Measurements from ENCODE around the gene NPHS2.

NPHS2 gene

DNA sequence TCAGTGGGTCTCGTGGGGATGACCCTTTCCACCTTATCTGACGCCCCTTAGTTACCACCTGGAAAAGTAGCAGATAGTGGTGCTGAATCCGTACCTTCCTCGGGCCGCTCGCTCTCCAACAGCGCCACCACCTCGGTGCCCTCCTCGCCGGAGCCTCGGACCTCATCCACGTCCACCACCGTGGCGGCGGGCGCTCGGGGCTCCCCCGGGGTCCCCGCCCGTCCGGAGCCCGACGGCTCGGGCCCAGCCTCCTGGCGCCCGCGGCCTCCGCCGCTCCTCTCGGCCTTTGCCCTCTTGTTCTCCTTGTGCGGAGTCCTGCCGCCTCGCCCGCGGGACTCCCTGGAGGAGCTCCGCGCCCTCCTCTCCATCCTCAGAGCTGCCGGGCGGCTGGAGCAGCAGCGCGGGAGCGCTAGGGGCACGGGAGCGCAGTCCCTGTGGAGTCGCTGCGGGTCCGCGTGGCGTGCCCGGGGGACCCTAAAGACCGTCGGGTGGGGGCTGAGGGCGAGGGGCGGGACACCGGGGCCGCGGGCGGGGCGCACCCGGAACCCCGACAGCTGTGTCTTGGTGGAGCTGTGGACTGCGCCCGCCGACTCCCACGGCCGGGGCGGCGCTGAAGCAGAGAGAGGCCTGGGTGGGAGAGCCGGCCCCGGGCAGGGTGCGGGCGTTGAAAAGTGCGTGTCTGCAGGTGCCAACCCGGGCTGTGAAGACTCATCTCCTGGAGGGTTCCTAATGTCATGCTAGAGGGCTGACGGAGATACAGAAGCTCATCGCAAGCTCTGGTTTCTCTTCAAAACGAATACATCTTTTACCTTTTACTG lies at the start of gene NPHS2:
Gene NPHS2, minus strand, starts transcription at position 452 of the 818 bp plus-strand sequence. Its CDS starts 84 bp downstream, at position 368.
- no peak for DNase-seq

DNA sequence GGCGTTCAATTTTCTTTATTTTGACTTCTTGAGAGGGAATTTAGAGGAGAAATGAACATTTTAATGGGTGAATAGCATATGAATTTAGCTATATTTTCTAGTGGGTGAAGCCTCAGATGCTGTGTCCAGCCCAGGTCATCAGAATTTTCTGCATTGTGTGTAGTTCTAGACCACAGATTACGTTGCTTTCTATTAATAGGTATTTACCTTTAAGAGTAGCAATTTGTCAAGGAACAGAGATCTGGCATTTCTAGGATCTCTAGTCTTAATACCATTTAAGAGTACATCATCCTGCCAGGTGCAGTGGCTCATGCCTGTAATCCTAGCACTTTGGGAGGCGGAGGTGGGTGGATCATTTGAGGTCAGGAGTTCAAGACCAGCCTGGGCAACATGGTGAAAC lies 36.6 kb upstream of the NPHS2 start:
- DNase-seq, result no peak

DNA sequence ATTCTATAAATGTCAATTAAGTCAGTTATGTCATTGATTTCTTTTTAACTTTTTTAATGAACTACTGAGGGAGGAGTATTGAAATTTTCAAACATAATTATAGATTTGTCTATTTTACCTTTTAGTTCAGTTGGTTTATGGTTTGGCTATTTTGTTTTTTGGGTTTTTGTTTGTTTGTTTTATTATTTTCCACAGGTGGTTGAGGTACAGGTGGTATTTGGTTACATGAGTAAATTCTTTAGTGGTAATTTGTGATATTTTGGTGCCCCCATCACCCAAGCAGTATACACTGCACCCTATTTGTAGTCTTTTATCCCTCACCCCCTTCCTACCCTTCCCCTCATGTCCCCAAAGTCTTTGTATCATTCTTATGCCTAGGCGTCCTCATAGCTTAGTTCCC lies 25.3 kb upstream of the NPHS2 start:
- DNase-seq, result no peak

DNA sequence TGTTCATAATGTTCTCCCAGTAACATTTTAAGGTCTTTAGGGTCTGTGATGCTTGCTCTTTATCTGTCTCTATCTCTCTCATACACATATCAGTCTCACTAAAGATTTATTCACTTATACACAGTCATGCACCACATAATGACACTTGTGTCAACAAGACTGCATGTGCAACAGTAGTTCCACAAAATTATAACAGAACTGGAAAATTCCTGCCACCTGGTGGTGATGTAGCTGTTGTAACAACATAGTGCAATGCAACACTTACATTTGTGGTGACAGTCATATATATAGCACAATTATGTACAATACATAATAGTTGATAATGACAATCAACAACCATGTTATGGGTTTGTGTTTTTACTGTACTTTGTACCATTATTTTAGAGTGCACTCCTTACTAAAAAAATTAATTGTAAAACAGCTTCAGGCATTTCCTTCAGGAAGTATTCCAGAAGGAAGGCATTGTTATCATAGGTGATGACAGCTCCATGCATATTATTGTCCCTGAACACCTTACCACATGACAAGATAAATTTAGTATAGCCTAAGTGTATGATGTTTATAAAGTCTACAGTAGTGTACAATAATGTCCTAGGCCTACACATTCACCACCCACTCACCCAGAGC lies 24.0 kb upstream of the NPHS2 start:
- DNase-seq, result peak in 1 of 2 donors; percentile 7

DNA sequence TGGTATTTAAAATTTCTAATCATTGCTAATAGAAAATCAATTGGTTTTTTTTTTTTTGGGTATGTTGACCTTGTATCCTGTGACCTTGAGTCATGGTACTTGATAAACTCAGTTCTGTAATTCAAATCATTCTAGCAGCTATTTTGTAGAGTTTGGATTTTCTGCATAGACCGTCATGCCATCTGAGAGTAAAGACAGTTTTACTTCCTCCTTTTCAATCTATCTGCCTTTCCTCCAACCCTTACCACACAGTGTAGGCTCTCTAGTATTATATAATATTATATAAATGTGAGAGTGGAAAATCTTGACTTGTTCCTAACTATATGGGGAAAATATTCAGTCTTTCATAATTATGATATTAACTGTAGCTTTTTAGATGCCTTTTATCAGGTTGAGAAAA lies 22.9 kb upstream of the NPHS2 start:
- DNase-seq, result no peak

DNA sequence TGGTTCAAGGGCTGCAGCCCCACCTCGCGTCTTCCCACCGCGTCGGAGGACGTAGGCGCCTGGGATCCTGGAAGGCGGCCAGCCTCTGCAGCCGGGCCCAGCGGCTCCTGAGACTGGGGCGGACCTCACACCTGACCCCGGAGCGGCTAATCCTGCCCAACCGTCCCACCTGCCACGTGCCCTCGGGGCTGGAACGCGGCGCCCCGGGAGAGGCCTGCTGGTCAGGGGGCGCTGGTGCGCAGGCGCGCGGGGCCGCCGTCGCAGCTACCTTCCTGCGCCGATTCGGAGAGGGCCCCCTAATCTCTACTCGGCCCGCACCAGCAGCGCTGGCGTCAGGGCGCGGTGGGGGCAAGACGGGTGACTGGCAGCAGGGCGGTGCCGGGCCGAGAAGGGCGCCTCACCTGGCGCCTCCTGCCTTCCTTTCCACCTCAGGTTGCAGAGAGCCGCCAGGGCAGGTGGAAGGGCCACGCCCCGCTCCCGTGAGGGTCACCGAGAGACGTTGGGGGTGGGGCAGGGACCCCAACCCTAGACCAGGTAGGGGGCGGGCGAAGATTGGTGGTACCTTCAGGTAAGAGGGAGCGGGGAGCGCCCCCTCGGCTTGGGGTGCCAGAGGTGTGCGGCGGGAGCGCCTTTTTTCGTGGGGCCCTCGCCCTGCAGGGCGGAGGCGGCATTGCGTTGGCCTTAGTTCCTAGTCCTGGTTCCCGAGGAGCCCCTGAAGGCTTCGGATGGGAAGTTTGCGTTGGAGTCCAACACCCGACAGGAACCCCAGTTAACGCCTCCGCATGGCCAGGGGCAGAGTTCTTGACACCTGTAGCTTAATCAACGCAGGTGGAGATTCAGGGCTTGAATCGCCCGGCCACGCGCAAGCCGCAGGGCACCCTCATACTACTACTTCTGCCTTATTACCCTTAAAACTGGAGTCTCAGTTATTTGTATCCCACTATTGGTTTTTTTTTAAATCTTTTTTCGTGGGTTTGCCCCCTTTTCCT lies 16.1 kb upstream of the NPHS2 start, which contains the start of gene TDRD5:
Gene TDRD5, plus strand, starts transcription at position 241 of the 989 bp plus-strand sequence. CDS start 784 bp downstream, outside the sequence.
- no peak for DNase-seq

DNA sequence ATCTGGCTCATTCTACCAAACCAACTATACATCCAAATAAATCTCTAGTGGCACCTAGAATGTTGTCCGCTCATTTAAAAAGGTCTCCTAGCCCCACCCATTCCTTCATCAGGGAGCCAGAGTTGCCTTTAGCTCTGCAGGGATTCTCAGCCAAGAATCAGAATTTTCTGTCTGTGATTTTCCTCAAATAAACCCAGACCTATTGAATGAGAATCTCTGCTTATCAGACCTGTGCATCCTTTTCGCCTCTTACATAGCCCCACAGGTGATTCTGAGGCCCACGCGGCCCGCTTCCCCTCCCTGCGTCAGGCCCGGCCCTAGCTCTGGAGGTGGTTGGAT lies 15.5 kb upstream of the NPHS2 start:
- DNase-seq, result no peak

DNA sequence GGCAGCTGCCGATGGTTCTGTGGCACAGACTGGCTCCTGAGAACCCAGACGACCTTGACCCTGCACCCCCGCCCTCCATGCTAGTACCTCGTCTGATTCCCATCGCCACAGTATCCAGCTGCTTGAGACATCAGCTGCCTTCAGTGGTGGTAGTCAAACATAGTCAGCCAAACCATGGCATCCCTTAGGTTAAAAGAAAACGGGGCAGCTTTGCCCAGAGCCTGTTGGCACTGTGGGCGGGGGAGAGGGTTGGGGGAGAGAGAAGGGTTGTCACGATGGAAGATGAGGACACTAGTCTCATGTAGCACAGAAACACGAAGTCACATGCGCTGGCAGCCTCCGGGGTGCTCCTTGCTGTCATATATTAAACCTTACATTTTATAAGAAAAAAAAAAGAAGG lies 14.9 kb upstream of the NPHS2 start:
- no peak for DNase-seq

DNA sequence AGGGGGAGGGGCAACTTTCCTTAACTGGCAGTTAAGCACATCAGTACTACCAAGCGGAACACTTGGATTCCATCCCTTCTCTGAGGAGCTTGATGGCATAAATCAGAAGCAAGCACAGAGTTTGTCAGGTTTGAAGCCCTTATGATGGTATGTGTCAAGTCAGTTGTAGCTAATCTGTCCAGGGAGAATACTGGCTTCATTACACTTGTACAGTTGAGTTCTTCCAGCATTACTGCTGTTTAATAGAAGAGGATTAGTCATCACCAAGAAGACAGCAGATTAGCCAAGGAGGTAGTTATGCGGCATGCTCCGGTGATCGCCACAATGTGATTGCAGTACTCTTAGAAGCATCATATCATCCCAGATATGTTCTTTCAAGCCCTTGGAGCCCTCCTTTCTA lies 13.8 kb upstream of the NPHS2 start:
- no peak for DNase-seq

DNA sequence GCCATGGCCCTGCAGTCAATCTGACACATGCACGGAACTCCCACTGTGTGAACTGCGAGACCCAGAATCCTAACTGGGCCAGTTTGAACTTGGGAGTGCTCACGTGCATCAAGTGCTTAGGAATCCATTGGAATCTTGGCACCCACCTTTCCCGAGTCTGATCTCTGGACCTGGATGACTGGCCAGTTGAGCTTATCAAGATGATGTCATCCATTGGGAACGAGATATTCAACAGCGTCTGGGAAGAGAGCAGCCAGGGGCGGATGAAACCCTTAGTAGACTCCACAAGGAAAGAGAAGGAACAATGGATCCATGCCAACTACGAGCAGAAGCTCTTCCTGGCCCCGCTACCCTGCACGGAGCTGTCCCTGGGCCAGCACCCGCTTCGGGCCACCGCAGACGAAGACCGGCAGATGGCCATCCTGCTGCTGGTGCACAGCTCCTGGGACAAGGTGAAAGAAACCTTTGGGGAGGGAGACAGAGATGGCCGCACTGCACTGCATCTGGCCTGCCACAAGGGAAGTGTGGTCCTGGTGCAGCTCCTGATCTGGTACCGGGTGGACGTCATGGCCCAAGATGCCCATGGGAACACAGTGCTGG lies 12.8 kb upstream of the NPHS2 start:
- DNase-seq, result no peak

DNA sequence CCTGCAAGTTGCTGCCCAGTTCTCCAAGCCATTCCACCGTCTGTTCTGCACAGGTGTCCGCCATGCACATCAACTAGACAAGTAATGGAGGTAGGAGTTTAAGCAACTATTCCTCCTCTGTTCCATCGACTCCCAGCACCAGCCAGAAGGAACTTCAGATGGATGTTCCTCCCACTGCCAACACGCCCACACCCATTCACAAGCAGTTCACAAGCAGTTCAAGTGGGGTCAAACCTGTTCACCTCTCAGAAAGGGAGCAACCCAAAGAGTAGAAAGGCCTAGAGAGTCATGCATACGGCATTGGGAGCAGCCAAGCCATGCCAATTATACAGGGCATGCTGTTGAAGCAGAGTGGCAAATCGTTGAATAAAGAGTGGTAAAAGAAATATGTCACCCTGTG lies 11.6 kb upstream of the NPHS2 start:
- no peak for DNase-seq

DNA sequence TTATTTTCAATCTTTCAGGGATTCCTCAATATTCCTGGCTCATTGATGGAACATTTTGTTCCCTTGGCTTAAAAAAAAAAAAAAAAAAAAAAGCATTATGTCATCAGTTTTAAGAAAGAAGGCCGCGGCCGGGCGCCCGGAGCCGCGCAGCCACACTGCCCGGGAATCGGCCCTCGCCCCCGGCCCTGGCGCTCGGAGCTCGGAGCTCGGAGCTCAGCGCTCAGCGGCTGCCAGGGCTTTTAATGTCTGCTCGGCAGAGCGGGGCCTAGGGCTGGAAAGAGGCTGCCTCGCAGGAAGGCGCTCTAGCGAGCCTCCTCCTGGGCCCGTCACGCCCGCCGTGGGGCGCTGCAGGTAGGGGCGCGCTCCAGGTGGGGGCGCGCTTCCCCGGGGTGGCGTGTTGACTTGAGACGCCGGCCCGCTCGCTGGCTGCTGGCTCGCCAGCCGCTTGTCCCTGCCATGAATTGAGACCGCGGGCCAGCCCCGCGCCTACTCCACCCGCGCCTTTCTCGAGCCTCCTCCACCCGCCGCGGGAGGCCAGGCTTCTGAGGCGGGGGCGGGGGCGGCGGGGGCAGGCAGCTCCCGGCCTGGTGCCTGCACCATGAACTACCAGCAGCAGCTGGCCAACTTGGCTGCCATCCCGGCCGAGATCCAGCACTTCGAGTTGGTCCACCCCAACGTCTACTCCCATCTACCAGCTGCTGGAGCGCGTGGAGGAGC lies 10.5 kb upstream of the NPHS2 start:
- DNase-seq, result no peak

DNA sequence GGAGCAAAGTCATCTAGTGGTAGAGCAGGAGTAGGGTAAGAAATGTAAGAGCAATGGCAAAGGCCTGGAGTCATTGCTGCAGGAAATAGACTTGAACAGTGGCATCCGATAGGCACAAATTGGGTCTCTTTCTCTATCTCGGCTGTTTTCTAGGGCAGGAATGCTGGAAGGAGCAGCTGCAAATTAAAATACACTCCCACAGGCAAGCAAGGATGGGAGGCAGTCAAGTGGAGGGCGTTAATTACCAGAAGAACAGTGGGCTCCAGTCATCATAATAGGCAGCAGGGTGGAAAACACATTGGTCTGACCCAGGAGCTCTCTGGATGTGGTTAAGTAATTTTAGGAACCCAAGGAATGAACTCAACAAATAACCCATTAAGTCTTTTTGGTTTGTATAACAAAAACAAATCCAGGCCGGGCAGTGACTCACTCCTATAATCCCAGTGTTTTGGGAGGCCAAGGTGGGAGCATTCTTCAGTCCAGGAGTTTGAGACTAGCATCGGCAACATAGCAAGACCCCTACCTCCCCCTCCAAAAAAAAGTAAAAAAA lies 8.1 kb upstream of the NPHS2 start:
- DNase-seq, result no peak

DNA sequence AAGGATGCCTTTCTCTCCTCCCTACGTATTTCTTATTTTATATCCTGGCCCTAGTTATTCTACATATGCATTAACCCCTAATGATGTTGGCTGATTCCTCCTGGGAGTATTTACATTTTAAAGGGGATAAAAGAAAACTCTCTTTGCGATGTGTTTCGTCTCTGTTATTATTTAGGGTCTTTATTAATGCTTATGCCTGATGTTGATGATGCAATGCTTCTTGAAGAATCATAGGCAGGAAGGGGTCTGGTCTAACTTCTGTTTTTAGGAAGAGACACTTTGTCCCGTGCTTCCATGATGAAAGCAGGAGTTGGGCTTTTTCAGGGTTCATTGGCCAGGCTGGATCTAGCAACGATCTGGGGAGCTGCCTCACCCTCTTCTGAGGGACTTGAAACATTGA lies 761 bp upstream of the NPHS2 start:
- no peak for DNase-seq

DNA sequence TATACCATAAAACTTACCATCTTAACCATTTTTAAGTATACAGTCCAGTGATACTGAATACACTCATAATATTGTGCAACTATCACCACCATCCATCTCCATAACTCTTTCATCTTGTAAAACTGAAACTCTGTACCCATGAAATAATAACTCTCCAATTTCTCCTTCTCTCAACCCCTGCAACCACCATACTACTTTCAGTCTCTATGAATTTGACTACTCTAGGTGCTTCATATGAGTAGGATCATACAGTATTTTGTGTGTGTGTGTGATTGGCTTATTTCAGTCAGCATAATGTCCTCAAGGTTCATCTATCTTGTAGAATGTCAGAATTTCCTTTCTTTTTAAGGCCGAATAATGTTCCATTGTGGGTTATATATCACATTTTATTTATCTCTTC lies 17.7 kb downstream of the NPHS2 start:
- DNase-seq, result no peak

DNA sequence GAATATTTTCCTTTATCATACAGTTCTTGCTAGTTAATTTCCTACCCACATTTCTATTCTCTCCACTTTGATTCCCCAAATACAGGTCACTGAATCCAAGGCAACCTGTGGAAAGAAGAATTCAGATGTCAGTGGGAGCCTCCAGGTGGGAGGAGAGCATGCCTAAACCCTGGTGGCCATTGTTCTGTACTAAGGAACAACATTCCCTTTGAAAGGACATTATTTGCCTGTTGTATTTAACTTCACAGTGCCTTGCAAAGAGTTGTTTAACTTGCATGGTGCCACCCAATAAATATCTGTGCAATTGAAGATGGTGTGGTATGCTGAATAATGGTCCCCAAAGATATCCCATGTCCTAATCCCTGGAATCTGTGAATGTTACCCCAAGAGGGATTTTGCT lies 21.3 kb downstream of the NPHS2 start:
- no peak for DNase-seq

DNA sequence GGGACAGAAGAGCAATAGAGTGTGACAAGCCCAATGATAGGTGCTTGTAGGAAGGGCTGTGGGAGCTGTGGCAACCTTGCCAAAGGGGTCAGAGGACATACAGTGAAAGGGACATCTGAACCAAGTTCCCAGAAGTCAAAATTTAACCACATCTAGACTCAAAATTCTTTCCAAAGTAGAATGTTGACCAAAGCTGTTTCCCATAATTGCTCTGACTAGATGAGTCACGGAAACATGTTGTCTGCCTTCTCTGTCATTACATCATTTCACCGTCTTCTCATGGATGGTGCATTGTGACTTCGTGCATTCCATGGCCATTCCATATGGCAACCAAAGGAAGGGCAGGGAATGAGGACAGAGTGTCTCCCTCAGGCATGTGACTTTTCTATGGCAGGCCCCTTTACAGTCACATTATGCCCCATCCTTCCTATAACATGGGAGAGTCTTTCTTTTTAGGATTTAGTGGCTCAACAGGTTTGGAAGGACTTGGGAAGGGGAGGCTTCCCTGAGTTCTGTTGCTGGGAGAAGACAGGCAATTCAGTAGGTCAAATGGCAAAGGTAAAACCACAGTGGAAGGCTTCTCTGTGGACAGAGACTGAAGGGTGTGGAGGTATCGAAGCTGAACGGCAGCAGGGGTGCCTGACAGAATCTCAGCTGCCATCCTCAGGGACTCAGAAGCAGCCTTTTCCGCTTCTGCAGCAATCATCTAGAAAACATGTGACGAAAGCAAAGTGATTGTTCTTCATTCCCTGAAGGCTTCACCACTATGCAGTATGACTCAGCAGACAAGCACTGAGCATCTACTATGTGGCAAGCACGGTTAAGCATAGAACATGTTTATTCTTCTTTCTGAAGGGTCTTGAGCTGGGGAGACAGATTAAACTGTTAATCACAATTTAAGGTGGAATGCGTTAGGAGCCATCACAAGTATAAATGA lies 24.7 kb downstream of the NPHS2 start:
- no peak for DNase-seq

DNA sequence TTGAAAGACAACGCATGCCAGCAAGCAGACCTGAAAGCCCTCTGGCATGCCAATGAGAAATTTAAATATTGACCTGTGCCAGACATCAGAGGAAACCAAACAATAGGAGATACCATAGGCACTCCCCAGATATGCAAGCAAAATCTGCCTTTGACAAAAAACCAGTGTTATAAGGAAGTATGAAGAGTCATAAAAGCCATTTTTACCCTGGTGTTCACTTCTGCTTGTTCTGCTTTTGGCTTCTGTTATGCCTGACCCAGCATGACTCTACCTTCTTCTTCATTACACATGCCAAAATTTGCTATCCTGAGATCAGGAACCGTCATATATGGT lies 26.4 kb downstream of the NPHS2 start:
- DNase-seq, result no peak

DNA sequence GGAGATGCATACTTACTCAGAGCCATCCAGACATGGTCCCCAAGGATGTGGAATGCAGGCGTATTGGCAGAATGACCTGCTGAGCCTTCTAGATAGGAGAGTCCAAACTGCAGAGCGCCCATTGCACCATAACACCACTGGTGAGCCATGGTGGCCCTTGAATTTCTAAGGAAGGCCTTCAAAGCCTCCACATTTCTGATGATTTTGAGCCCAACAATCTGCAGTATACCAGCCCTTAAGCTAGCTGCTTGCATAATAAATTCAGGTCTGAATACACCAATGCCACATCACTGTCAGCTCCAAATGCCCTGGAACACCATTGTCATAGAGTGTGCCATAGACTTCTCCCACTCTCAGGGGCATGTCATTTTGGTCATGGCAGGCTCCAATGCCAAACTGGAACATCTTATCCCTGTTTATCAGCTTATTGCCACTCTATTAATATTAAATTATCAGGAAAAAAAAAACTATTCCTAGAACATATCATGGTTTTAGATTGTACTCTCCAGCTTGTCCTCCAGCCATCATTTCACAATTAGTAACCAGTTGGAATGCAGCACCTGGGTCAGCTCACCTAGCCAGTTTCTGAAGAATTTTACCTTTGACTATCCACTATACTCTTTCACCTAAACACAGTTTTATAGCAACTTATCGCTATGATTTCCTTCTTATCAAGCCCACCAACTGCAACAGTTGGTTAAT lies 26.9 kb downstream of the NPHS2 start:
- DNase-seq, result no peak

DNA sequence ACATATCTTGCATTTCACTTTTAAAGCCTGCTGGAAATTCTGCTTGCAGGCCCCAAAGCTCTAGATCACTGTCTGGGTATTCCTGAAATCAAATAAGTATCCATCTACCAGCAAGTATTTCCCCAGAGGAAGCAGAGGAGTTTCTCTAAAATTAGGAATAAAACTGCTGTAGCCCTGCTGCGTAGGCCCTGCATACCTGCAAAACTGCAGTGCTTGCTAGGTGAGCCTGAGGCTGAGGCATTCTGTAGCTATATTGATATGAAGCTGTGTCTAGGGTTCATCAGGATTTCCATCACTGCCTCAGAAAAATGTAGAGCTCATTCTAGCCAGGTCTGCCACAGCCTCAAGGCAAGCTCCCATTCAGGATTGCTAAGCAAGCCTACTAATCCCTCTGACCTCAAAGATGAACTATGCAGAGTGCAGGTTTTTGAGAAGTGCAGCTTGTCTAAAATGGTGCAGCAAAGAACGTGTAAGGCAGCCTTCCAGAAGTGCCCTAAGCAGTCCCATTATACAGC lies 28.7 kb downstream of the NPHS2 start:
- DNase-seq, result no peak

Data from CD4-positive, alpha-beta T cell treated with Interferon alpha-2 for 1 hour (primary cell).